ENCODE measurements around the gene RASAL2.
"Not testable (repeated sequence)": the region's sequence is repeated elsewhere in the genome, so short reads cannot be mapped to it uniquely, and the experiment has no call there.

DNA sequence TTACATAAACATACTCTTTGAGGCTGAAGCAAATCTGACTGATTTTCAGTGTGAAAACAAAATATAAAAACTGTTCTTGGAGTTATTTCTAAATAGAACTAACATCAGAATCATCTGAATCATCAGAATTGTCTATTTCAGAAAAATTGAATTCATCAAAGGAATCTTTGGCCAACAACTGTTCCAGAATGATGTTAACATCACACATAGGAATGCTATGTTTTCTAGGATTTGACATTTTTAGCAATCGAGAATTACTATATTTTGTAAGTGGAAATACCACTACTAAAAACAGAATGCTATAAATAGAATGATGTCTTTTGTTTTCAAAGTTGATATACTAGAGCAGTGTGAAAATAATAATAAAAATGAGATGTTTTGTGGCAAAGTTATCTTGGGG, 258.0 kb downstream of the RASAL2 start:
- TF ChIP-seq, protein P1, sequence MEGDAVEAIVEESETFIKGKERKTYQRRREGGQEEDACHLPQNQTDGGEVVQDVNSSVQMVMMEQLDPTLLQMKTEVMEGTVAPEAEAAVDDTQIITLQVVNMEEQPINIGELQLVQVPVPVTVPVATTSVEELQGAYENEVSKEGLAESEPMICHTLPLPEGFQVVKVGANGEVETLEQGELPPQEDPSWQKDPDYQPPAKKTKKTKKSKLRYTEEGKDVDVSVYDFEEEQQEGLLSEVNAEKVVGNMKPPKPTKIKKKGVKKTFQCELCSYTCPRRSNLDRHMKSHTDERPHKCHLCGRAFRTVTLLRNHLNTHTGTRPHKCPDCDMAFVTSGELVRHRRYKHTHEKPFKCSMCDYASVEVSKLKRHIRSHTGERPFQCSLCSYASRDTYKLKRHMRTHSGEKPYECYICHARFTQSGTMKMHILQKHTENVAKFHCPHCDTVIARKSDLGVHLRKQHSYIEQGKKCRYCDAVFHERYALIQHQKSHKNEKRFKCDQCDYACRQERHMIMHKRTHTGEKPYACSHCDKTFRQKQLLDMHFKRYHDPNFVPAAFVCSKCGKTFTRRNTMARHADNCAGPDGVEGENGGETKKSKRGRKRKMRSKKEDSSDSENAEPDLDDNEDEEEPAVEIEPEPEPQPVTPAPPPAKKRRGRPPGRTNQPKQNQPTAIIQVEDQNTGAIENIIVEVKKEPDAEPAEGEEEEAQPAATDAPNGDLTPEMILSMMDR (IDR thresholded peaks at IDR 0.05; ENCODE audit: insufficient read depth, low read length, poor library complexity, severe bottlenecking): not testable (repeated sequence)
- TF ChIP-seq EZH2phosphoT487 (conservative IDR thresholded peaks at IDR 0.05; ENCODE audit: low read length): not testable (repeated sequence)
